Nephron (organoid): ENCODE results near the gene HES4.
"Not testable (repeated sequence)": the region's sequence is repeated elsewhere in the genome, so short reads cannot be mapped to it uniquely, and the experiment has no call there.

Source experiments
- H3K27ac Mint-ChIP-seq, 3 experiments: 2 replicates each; pipeline ENCODE4 v1.8.0; 2020; ENCODE audit warnings: mixed read lengths in 3 of 3, mild to moderate bottlenecking in 2 of 3, moderate library complexity in 1 of 3
- H3K27me3 Mint-ChIP-seq: 2 replicates; pipeline ENCODE4 v1.8.0; 2021; ENCODE audit warnings: low read depth, mild to moderate bottlenecking, moderate library complexity, mixed read lengths
- H3K36me3 Mint-ChIP-seq: 2 replicates; pipeline ENCODE4 v1.8.0; 2020; ENCODE audit warnings: low read depth, mixed read lengths
- H3K4me1 Mint-ChIP-seq: 2 replicates; pipeline ENCODE4 v1.8.0; 2020; ENCODE audit warnings: mixed read lengths
- H3K4me3 Mint-ChIP-seq, 3 experiments: 2 replicates each; pipeline ENCODE4 v1.8.0; 2020; ENCODE audit warnings: mild to moderate bottlenecking in 3 of 3, mixed read lengths in 3 of 3, moderate library complexity in 2 of 3
- H3K9me3 Mint-ChIP-seq: 2 replicates; pipeline ENCODE4 v1.8.0; 2020; ENCODE audit warnings: mixed read lengths
- CTCF ChIP-seq, 3 experiments: fragments of 200-600 bp; sonication (generic); IDR thresholded peaks; one replicate each; pipeline ENCODE4 v1.5.0; 2021; ENCODE audit warnings: antibody characterized with exemption in 3 of 3; ENCODE audit not compliant: unreplicated experiment in 3 of 3

HES4 gene

GRCh38 chr1:1032424-1032823 lies 32.5 kb upstream of the HES4 start:
- Mint-ChIP-seq H3K27ac (peak overlapping the region in 2 of 3 experiments; percentile 49 to 51), H3K27me3 (peaks cover 17% of the 10 kb centered on the region), H3K4me3 (peak overlapping the region; percentile 71 to 78 (median 72)), H3K4me1 (peaks cover 10% of the 10 kb centered on the region), H3K9me3 (no peaks in the 10 kb centered on the region), H3K36me3 (peaks cover 5% of the 10 kb centered on the region)
- TF ChIP-seq CTCF (IDR thresholded peaks at IDR 0.05; ENCODE audit: unreplicated experiment in 3 of 3), result no peak

- peak overlapping the region; percentile 71 to 78 (median 72) for H3K4me3 Mint-ChIP-seq
- no peak for TF ChIP-seq CTCF (IDR thresholded peaks at IDR 0.05; ENCODE audit: unreplicated experiment in 3 of 3)
- H3K27ac Mint-ChIP-seq, result peak overlapping the region in 2 of 3 experiments; percentile 49 to 51
- peaks cover 13% of the 10 kb centered on the region for H3K27me3 Mint-ChIP-seq
- peaks cover 14% of the 10 kb centered on the region for H3K4me1 Mint-ChIP-seq
- H3K9me3 Mint-ChIP-seq, result no peaks in the 10 kb centered on the region
- peaks cover 5% of the 10 kb centered on the region for H3K36me3 Mint-ChIP-seq
These were observed 31.9 kb upstream of the HES4 start for GRCh38 chr1:1031659-1032235.

GRCh38 chr1:1030867-1031658 lies 31.2 kb upstream of the HES4 start:
- not testable (repeated sequence) for H3K36me3 Mint-ChIP-seq, H3K4me3 Mint-ChIP-seq, H3K27ac Mint-ChIP-seq, H3K9me3 Mint-ChIP-seq
- Mint-ChIP-seq H3K27me3 (peaks cover 12% of the 10 kb centered on the region), H3K4me1 (peaks cover 16% of the 10 kb centered on the region)

- Mint-ChIP-seq H3K4me3 (no peak overlapping the region), H3K27me3 (peaks cover 6% of the 10 kb centered on the region), H3K27ac (no peak overlapping the region), H3K9me3 (no peaks in the 10 kb centered on the region), H3K36me3 (no peaks in the 10 kb centered on the region), H3K4me1 (peaks cover 26% of the 10 kb centered on the region)
- TF ChIP-seq CTCF (IDR thresholded peaks at IDR 0.05; ENCODE audit: unreplicated experiment in 3 of 3), result no peak
These were observed 27.9 kb upstream of the HES4 start for GRCh38 chr1:1027791-1028190.

- Mint-ChIP-seq H3K9me3 (no peaks in the 10 kb centered on the region), H3K27ac (no peak overlapping the region), H3K4me3 (peak overlapping the region in 1 of 3 experiments; percentile 55)
These were observed 26.9 kb upstream of the HES4 start for GRCh38 chr1:1026599-1027413.

More at GRCh38 chr1:1026599-1027413, 26.9 kb upstream of the HES4 start:
- Mint-ChIP-seq H3K36me3 (no peaks in the 10 kb centered on the region), H3K4me1 (peaks cover 27% of the 10 kb centered on the region), H3K27me3 (no peaks in the 10 kb centered on the region)
- no peak for TF ChIP-seq CTCF (IDR thresholded peaks at IDR 0.05; ENCODE audit: unreplicated experiment in 3 of 3)
